Posterior vena cava (tissue), 2 donors: Measurements from ENCODE around the gene CSH1. TPM values are rescaled to one million over a fixed set of nuclear protein-coding genes. Genes with fewer than 3 reads are reported as not detected.
"Not testable (repeated sequence)": the region's sequence is repeated elsewhere in the genome, so short reads cannot be mapped to it uniquely, and the experiment has no call there.

Experiments used
- DNase-seq: peaks from one replicate; pipeline ENCODE4 v3.0.0-alpha.2; 2020; ENCODE audit warnings: low spot score
- intact Hi-C, 2 donors: fragments of 100-400 bp; cut with DNase I; formaldehyde crosslinking; loops; one replicate each; pipeline versions ENCODE4 v1.14.1 to v1.14.2; 2022 to 2023
- total RNA-seq, 2 donors: library from RNA; stranded (reverse); fragmentation: NEBNext Ultra II Directional; extraction: Animal tissue kit (Norgen Biotek cat#: 25700); gene quantifications; one replicate each; pipeline ENCODE4 v1.2.1, GENCODE V29; 2021
- donor health status: DM: yes; HTN: yes; CAD: no.
- donor health status: DM: yes; HTN: yes; CAD: no.

The CSH1 gene
- total RNA-seq, 2 donors from 2014 or later: not detected

- DNase-seq: peak; percentile 89
- intact Hi-C loops: loop anchor here in 1 of 2 donors (10.0 kb wide), 1 partner anchor 94 kb away; the partner anchor contains the start of gene ICAM2
These were observed 34.7 kb upstream of the CSH1 start for GRCh38 chr17:63930951-63931575.

DNA sequence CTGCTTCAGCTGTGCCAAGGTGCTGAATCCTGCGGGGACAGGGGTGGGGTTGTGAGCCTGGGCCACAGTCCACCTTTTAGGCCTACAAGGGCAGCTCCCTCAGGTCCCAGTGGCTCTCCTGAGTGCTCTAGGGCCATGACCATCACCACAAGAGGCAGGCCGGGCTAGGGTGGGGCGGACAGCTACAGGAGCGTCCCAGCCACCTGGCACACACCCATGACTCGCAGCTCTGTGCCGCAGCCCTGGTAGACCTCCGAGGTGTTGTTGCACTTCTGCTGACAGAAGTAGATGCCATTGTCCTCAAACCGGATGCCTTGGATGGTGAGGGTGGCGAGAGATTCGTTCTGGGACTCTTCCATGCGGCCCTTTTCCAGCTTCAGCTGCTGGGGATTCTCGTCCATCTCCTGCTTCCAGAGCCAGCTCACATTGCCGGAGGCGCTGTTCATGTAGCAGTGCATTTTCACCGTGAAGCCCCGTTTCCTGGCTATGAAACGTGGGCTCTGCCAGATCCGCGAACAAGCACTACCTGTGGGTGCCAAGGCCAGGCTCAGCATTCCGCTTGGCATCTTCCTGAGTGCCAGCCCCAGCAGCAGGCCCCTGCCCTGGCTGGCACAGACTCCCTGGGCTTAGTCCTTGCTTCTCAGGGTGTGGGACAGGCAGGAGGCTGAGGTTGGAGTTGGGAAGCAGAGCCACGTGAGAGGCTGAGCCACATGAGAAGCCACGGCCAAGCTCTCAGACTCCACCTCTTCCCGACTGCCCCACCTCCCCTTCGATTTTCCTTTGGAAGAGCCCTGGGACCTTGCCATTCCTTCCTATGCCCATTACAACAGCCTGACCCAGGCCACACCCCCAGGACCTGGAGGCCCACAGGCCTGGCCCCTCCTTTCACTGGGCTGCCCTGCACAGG, 33.7 kb upstream of the CSH1 start:
- DNase-seq: no peak

GRCh38 chr17:63928966-63929695, 32.8 kb upstream of the CSH1 start:
- intact Hi-C loops: no loop called here
- no peak for DNase-seq

More for the DNA sequence above, 33.7 kb upstream of the CSH1 start:
- intact Hi-C loops: loop anchor here in 1 of 2 donors (10.0 kb wide), 1 partner anchor 95 kb away; the partner anchor contains the start of gene ICAM2

- DNase-seq: no peak
- intact Hi-C loops: no loop called here
These were observed 31.8 kb upstream of the CSH1 start for GRCh38 chr17:63928172-63928666.

- no peak for DNase-seq
- intact Hi-C loops: no loop called here
These were observed 31.2 kb upstream of the CSH1 start for GRCh38 chr17:63927464-63928171.

DNA sequence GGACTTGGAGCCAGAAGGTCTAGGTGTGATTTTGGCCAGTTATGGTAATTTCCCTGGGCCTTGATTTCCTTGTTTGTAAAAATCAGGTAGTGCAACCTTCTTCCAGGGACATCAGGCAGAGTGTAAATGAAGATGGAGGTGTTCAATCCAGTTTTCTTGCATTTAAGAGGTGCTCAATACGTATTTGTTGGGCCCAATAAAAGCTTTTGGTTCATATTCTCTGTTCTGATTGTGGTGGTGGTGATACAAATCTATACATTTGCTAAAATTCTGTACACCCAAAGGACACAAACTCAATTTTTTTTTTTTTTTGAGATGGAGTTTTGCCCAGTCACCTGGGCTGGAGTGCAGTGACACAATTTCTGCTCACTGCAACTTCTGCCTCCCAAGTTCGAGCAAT, 29.8 kb upstream of the CSH1 start:
- intact Hi-C loops: no loop called here
- no peak for DNase-seq

- intact Hi-C loops: no loop called here
- DNase-seq: no peak
These were observed 29.2 kb upstream of the CSH1 start for GRCh38 chr17:63925615-63926014.

- intact Hi-C loops, DNase-seq: not testable (repeated sequence)
These were observed 26.0 kb upstream of the CSH1 start for GRCh38 chr17:63922402-63922801.

GRCh38 chr17:63920779-63921178, 24.4 kb upstream of the CSH1 start:
- intact Hi-C loops, DNase-seq: not testable (repeated sequence)

DNA sequence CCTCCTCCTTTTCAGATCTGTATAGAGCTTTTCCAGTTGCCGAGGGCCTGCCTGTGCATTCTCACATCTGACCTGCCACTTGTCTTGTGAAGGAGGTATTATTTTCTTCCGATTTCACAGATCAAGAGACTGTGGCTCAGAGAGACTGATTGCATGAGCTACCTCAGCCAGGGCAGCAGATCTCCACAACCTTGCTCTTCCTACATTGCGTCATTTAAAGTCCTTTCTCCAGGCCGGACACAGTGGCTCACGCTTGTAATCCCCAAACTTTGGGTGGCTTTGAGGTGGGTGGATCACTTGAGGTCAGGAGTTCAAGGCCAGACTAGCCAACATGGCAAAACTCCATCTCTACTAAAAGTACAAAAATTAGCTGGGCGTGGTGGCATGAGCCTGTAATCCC, 23.7 kb upstream of the CSH1 start:
- DNase-seq, intact Hi-C loops: not testable (repeated sequence)

DNA sequence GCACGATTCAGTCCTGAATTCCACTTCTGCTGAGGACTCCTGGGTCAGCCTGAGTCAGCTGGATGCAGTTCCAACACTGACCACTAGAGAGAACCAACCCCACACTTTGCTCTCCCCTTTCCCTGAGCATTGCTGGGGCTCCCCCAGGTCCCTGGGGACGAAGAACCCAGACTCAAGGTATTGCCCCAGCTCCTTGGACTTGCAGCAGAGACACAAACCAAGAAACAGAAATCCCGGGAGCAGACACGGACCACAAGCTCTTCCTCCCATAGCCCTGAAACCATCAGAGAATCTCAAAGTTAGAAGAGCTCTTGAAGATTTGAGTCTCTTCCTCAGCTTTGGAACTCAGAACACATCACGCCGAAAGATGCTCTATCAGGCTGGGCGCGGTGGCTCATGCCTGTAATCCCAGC, 22.9 kb upstream of the CSH1 start:
- intact Hi-C loops: loop anchor here (5.0 to 10.0 kb wide), 3 partner anchors 105 to 215 kb away; partner anchors contain the start of genes ERN1 (in 2 of the 2) and ICAM2 (in 1 of the 2)
- DNase-seq: no peak

GRCh38 chr17:63918789-63919305, 22.5 kb upstream of the CSH1 start, which contains the start of gene GH1:
Gene GH1, minus strand, starts transcription at chr17:63918839. Its CDS starts 63 bp downstream, at chr17:63918776.
- intact Hi-C loops: loop anchor here (5.0 to 10.0 kb wide), 3 partner anchors 106 to 216 kb away; partner anchors contain the start of genes ERN1 (in 2 of the 2) and ICAM2 (in 1 of the 2)

GRCh38 chr17:63918305-63918704, 21.9 kb upstream of the CSH1 start:
- intact Hi-C loops: loop anchor here (5.0 to 10.0 kb wide), 3 partner anchors 106 to 216 kb away; partner anchors contain the start of genes ERN1 (in 2 of the 2) and ICAM2 (in 1 of the 2)
- no peak for DNase-seq

More at GRCh38 chr17:63918789-63919305, 22.5 kb upstream of the CSH1 start, which contains the start of gene GH1:
- not testable (repeated sequence) for DNase-seq

DNA sequence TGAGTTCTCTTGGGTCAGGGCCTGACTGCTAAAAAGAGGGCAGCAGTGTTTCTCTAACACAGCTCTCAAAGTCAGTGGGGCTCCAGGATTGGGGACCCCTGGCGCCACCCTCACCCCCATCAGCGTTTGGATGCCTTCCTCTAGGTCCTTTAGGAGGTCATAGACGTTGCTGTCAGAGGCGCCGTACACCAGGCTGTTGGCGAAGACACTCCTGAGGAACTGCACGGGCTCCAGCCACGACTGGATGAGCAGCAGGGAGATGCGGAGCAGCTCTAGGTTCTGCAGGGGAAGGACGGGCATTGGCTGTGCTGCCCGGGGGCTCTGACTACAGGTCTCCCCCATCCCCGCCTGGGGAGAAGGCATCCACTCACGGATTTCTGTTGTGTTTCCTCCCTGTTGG, 21.3 kb upstream of the CSH1 start:
- DNase-seq: peak; percentile 49
- intact Hi-C loops: loop anchor here (5.0 to 10.0 kb wide), 3 partner anchors 107 to 217 kb away; partner anchors contain the start of genes ERN1 (in 2 of the 2) and ICAM2 (in 1 of the 2)

- intact Hi-C loops: loop anchor here (5.0 to 10.0 kb wide), 3 partner anchors 108 to 218 kb away; partner anchors contain the start of genes ERN1 (in 2 of the 2) and ICAM2 (in 1 of the 2)
- peak; percentile 53 for DNase-seq
These were observed 20.8 kb upstream of the CSH1 start for GRCh38 chr17:63917206-63917605.

DNA sequence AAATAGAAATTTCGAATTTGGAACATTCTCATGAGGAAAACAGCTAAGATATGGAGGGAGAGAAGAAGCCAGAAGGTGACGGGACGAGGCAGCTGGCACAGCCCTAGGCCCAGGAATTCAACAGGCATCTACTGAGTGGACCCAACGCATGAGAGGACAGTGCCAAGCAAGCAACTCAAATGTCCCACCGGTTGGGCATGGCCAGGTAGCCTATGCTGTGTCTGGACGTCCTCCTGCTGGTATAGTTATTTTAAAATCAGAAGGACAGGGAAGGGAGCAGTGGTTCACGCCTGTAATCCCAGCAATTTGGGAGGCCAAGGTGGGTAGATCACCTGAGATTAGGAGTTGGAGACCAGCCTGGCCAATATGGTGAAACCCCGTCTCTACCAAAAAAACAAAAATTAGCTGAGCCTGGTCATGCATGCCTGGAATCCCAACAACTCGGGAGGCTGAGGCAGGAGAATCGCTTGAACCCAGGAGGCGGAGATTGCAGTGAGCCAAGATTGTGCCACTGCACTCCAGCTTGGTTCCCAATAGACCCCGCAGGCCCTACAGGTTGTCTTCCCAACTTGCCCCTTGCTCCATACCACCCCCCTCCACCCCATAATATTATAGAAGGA, 20.3 kb upstream of the CSH1 start:
- peak; percentile 66 for DNase-seq

GRCh38 chr17:63915753-63916152, 19.4 kb upstream of the CSH1 start:
- DNase-seq: peak; percentile 26
- intact Hi-C loops: loop anchor here (5.0 to 10.0 kb wide), 3 partner anchors 109 to 219 kb away; partner anchors contain the start of genes ERN1 (in 2 of the 2) and ICAM2 (in 1 of the 2)

More for the DNA sequence above, 20.3 kb upstream of the CSH1 start:
- intact Hi-C loops: loop anchor here (5.0 to 10.0 kb wide), 3 partner anchors 108 to 218 kb away; partner anchors contain the start of genes ERN1 (in 2 of the 2) and ICAM2 (in 1 of the 2)
